Inflammatory macrophage (primary cell): Measurements from ENCODE around the gene LGI2.
"Not testable (repeated sequence)": the region's sequence is repeated elsewhere in the genome, so short reads cannot be mapped to it uniquely, and the experiment has no call there.

Experiments
- DNase-seq, 2 donors: peaks; one replicate each; pipeline ENCODE4 v3.0.0-alpha.2; 2020 to 2022
- total RNA-seq, 18 experiments: gene quantifications; one replicate each; lab custom pipeline; 2026; ENCODE audit warnings: mixed read lengths in 6 of 18, inconsistent platforms in 2 of 18; lab: John Stamatoyannopoulos, UW

Gene LGI2, protein sequence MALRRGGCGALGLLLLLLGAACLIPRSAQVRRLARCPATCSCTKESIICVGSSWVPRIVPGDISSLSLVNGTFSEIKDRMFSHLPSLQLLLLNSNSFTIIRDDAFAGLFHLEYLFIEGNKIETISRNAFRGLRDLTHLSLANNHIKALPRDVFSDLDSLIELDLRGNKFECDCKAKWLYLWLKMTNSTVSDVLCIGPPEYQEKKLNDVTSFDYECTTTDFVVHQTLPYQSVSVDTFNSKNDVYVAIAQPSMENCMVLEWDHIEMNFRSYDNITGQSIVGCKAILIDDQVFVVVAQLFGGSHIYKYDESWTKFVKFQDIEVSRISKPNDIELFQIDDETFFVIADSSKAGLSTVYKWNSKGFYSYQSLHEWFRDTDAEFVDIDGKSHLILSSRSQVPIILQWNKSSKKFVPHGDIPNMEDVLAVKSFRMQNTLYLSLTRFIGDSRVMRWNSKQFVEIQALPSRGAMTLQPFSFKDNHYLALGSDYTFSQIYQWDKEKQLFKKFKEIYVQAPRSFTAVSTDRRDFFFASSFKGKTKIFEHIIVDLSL
- 0 to 0.99 (median 0.11) reads per million in 18 experiments for total RNA-seq

- no peak for DNase-seq
Observed at GRCh38 chr4:25030277-25031076, at the start of gene LGI2. LGI2 (minus strand) TSS chr4:25030946; CDS start chr4:25030693, 253 bp downstream.

DNA sequence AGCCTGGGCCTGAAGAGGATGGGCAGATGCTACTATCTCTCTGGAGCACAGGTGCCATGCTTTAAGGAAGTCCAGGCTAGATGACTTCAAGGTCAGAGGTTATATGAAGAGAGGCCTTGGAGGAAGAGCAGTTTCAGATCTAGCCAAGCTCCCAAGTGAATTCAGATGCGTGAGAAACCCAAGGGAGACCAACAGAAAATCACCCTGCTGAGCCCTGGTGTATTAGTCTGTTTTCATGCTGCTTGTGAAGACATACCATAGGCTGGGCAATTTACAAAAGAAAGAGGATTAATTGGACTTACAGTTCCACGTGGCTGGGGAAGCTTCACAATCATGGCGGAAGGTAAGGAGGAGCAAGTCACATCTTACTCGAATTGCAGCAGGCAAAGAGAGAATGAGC, 47.8 kb upstream of the LGI2 start:
- DNase-seq: no peak

- no peak for DNase-seq
Observed at GRCh38 chr4:25076625-25077398, 46.1 kb upstream of the LGI2 start.

DNA sequence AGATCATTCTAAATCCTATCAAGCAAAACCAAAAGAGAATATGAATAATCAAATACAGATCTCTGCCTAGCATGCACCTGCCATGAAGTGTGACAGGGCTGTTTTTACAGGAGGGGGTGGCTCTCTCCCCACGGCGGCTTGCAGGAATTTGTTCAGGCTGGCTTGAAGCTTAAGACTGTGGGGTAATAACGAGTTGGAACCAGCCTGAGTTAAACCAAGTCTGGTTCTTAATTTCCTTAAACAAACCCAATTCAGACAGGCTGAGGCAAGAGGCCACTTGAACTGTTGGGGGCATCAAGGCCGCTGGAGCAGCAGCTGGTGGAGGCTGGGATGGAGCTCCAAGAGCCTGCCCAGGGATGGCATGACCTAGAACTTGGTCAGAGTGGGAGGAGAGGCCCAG, 45.1 kb upstream of the LGI2 start:
- DNase-seq: no peak

DNA sequence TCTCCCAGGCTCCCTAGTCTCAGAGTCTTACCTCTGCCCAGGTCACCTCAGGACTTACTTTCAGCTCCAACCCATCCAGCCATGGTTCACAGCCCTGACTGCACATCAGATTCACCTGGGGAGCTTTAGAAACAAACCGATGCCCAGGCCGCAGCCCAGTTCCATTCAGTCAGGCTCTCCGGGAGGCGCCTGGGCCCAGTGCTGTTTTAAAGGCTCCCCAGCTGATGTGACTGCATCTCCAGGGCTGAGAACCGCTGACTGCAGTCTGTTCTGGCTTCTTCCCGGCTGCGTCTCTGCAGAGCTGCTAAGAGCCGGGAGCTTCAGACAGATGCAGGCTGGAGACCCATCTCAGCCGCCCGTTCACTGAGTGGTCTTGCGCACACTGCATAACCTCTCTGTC, 44.4 kb upstream of the LGI2 start:
- no peak for DNase-seq

- no peak for DNase-seq
Observed at GRCh38 chr4:25070545-25070944, 39.8 kb upstream of the LGI2 start.

DNA sequence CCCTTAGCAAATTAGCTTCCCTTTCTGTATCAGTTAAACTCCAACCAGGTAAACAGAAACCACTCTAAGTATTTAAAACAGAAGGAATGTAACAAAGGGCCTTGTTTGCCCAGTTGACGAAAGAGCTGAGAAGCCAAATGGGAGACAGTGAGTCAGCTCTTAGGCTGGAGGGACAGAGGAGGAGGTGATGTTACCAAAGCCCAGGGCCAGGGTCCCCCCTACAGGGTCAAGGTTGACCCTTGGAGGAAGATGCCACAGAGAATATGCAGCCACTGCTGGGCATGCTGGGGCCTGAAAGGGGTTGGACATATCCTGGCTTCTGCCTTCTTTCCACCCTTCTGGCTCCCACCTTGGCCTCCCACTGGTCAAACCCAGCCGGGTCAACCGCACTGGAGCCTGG, 38.3 kb upstream of the LGI2 start:
- no peak for DNase-seq

DNA sequence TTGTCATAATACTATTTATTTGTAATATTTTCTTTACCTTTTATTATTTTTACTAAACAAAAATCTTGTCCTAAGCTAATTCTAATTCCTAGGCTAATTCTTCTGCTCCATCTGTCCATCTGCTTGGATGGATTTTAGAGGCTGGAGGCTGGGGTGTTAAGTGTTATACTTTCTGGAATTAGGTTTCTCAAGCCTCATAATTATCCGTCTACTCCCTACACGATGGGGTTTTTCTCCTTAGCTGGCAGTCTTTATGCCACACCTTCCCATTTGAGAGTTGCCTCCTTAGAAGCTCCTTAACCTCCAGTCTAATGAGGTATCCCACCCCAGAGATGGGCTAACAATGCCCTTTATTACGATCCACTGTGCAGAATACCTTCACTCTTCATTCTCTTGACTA, 37.6 kb upstream of the LGI2 start:
- no peak for DNase-seq

GRCh38 chr4:25065932-25066590, 35.3 kb upstream of the LGI2 start:
- DNase-seq: no peak

DNA sequence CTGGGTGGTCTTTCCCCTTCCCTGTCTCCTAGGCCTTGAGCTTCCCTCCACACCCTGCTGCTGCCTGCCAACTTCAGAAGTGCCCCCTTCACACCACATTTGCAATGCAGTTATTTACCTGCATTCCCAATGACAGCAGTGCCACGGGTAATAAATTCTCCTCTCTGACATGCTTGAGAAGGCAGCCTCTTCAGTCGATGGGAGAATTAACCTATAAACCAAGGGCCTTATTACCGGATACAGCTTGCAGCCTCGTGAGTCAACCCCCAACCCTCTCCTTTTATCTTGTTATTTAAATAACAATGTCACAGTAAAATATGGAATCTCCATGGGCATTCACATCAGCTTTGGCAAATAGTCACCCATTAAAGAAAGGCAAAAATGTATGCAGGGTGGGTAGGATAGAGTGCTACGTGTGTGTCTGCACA, 34.7 kb upstream of the LGI2 start:
- no peak for DNase-seq

DNA sequence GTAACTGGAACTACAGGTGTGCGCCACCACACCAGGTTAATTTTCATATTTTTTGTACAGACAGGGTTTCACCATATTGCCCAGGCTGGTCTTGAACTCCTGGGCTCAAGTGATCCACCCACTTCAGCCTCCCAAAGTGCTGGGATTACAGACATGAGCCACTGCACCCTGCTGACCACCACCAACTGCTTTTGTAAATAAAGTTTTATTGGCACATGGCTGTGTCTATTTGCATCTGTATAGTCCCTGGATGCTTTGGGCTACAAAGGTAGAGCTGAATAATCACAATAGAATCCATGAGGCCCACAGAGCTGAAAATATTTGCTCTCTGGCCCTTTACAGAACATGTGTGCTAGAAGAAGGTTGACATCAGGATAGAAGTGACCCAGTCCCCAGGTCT, 33.7 kb upstream of the LGI2 start:
- not testable (repeated sequence) for DNase-seq

DNA sequence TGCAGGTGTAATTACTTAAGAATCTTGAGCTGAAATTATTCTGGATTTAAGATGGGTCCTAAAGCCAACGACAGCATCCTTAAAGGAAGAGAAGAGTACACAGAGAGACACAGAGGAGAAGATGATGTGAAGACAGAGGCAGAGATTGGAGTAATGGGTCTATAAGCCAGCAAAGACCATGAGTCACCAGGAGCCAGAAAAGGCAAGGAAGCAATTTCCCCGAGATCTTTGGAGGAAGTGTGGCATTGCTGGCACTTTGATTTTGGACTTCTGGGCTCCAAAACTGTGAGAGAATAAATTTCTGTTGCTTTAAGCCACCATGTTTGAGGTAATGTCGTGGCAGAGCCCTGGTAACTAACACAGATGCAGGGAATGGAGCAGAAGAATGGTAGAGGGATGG, 32.4 kb upstream of the LGI2 start:
- no peak for DNase-seq

- DNase-seq: no peak
Observed at GRCh38 chr4:25062098-25062497, 31.4 kb upstream of the LGI2 start.

GRCh38 chr4:25061602-25062001, 30.9 kb upstream of the LGI2 start:
- DNase-seq: no peak

GRCh38 chr4:25060963-25061340, 30.2 kb upstream of the LGI2 start:
- DNase-seq: no peak

GRCh38 chr4:25060241-25060962, 29.7 kb upstream of the LGI2 start:
- DNase-seq: no peak

GRCh38 chr4:25059791-25060190, 29.0 kb upstream of the LGI2 start:
- DNase-seq: no peak

- no peak for DNase-seq
Observed at GRCh38 chr4:25058796-25059195, 28.1 kb upstream of the LGI2 start.

GRCh38 chr4:25057299-25057698, 26.6 kb upstream of the LGI2 start:
- no peak for DNase-seq

DNA sequence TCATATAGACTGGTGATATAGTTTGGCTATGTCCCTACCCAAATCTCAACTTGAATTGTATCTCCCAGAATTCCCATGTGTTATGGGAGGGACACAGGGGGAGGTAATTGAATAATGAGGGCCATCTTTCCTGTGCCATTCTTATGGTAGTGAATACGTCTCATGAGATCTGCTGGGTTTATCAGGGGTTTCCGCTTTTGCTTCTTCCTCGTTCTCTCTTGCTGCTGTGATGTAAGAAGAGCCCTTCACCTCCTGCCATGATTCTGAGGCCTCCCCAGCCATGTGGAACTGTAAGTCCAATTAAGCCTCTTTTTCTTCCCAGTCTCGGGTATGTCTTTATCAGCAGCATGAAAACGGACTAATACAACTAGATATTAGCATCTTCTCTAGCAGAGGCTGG, 21.3 kb upstream of the LGI2 start:
- not testable (repeated sequence) for DNase-seq

DNA sequence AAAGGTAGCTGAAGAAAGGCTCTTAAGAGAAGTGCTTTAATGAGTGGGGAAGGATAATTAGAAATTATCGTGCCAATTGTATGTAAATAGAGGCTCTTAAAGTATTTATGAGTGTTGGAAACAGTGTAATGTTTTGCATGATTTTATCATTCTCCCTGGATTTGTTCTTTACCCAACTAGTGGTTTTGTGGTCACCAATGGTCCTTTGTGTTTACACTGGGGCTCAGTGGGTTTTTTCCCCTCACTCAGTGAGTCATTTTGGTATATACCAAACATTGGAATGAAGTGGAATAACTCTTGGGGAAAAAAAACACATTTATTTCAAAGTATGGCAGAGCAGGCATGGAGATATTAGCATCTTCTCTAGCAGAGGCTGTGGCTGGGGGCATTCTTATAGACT, 20.8 kb upstream of the LGI2 start:
- DNase-seq: no peak
